HEK293T (cell line): Measurements from ENCODE around the gene KCNIP1.

Experiments
- BHLHE40 ChIP-seq: fragments of 450-650 bp; IDR thresholded peaks from 2 replicates; pipeline ENCODE4 v1.6.1; 2016; ENCODE audit warnings: mild to moderate bottlenecking, moderate library complexity, borderline replicate concordance
- ELF4 ChIP-seq: fragments of 450-650 bp; IDR thresholded peaks from 2 replicates; pipeline ENCODE4 v1.6.1; 2017; ENCODE audit warnings: antibody characterized with exemption
- FOXA1 ChIP-seq: fragments of 450-650 bp; IDR thresholded peaks from 2 replicates; pipeline ENCODE4 v1.6.1; 2016; ENCODE audit warnings: mild to moderate bottlenecking
- FOXK2 ChIP-seq: fragments of 450-650 bp; IDR thresholded peaks from 2 replicates; pipeline ENCODE4 v1.6.1; 2016; ENCODE audit warnings: mild to moderate bottlenecking
- FOXM1 ChIP-seq: fragments of 450-650 bp; IDR thresholded peaks from 2 replicates; pipeline ENCODE4 v1.6.1; 2017; ENCODE audit warnings: mild to moderate bottlenecking, borderline replicate concordance
- HDGF ChIP-seq: fragments of 450-650 bp; IDR thresholded peaks from 2 replicates; pipeline ENCODE4 v1.6.1; 2017; ENCODE audit warnings: antibody characterized with exemption, borderline replicate concordance
- L3MBTL2 ChIP-seq: fragments of 450-650 bp; conservative IDR thresholded peaks from 2 replicates; pipeline ENCODE4 v1.6.1; 2016; ENCODE audit warnings: mild to moderate bottlenecking
- SP1 ChIP-seq: fragments of 450-650 bp; IDR thresholded peaks from 2 replicates; pipeline ENCODE4 v1.6.1; 2017
- ZNF384 ChIP-seq: fragments of 450-650 bp; IDR thresholded peaks from 2 replicates; pipeline ENCODE4 v1.6.1; 2016

DNA sequence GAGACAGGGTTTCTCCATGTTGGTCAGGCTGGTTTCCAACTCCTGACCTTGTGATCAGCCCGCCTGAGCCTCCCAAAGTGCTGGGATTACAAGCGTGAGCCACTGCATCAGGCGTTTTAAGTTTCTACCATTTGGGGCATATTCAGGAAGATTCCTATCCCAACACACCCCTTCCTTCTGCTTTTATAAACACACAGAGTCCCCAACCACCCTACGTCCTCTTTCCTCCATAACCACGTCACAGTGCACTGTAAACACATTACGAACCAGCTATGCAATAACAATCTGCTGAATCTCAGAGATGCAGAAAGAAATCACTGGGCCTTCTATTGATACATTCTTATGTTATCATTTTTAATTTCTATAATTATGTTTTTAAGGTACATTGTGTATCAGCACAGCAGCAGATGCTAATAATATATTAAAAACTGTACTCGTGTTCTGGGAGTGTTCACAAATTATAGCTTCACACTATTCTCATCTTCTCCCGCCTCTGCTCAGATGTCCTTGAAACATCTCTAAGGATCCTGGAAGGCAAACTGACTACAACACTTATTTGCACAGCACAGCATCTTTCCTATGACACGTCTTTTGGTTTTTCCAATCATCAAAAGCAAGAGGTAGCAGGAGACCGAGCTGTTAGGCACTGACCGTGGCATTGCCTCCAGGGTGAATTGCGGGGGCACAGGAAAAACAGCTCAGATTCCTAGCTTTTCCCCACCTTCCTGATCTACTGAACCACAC, 60.2 kb downstream of the KCNIP1 start:
- no peak for TF ChIP-seq L3MBTL2
- no peak for TF ChIP-seq SP1
- no peak for TF ChIP-seq FOXK2
- no peak for TF ChIP-seq HDGF
- TF ChIP-seq ELF4, result no peak
- no peak for TF ChIP-seq BHLHE40
- TF ChIP-seq ZNF384, result no peak
- TF ChIP-seq FOXA1, result no peak
- TF ChIP-seq FOXM1, result no peak
